CD4-positive, alpha-beta T cell (primary cell): ENCODE data around the gene PPP1R12B. TPM values are rescaled to one million over a fixed set of nuclear protein-coding genes. Genes with fewer than 3 reads are reported as not detected.
"Not testable (repeated sequence)": the region's sequence is repeated elsewhere in the genome, so short reads cannot be mapped to it uniquely, and the experiment has no call there.

Experiments used
- ATAC-seq: fragments of 200-7000 bp; cut with Tn5 transposase; one replicate; pipeline ENCODE4 v1.10.0; 2022; ENCODE audit warnings: mild to moderate bottlenecking; ENCODE audit not compliant: poor library complexity
- CTCF ChIA-PET: fragments of 350-600 bp; sonication (Branson Sonifier 250); formaldehyde crosslinking; loops from one replicate; lab custom pipeline; 2021; ENCODE audit warnings: antibody characterized with exemption, inconsistent platforms; lab: Charles Lee
- POLR2A ChIA-PET: fragments of 350-600 bp; sonication (Branson Sonifier 250); formaldehyde crosslinking; loops from one replicate; lab custom pipeline; 2021; ENCODE audit warnings: antibody characterized with exemption, inconsistent platforms; lab: Charles Lee
- DNase-seq, 14 experiments: peaks; one replicate each; pipeline ENCODE4 v3.0.0-alpha.2; 2013 to 2020; ENCODE audit warnings: mixed read lengths in 2 of 14
- H3K27ac ChIP-seq, 2 donors: one replicate each; pipeline versions ENCODE4 v1.5.1 to v1.7.0; 2013; ENCODE audit warnings: low read length in 2 of 2, low read depth in 1 of 2, mild to moderate bottlenecking in 1 of 2
- H3K27me3 ChIP-seq, 2 experiments: 1 replicate in 1 of 2; 2 replicates in 1 of 2; pipeline versions ENCODE4 v1.6.1 to v1.7.0; 2013; ENCODE audit warnings: low read length in 2 of 2, control low read depth in 1 of 2, mild to moderate bottlenecking in 1 of 2, moderate library complexity in 1 of 2; ENCODE audit not compliant: insufficient read depth in 2 of 2, control insufficient read depth in 1 of 2
- H3K36me3 ChIP-seq: one replicate; pipeline ENCODE4 v1.6.1; 2013; ENCODE audit warnings: low read length, control low read depth; ENCODE audit not compliant: insufficient read depth
- H3K4me1 ChIP-seq: one replicate; pipeline ENCODE4 v1.6.1; 2013; ENCODE audit warnings: low read length, control low read depth; ENCODE audit not compliant: insufficient read depth
- H3K4me3 ChIP-seq: one replicate; pipeline ENCODE4 v1.5.1; 2013; ENCODE audit warnings: mild to moderate bottlenecking, low read length, moderate library complexity
- H3K9me3 ChIP-seq, 2 experiments: 1 replicate in 1 of 2; 2 replicates in 1 of 2; pipeline versions ENCODE4 v1.6.1 to v1.7.0; 2013; ENCODE audit warnings: low read length in 2 of 2, mild to moderate bottlenecking in 2 of 2, control low read depth in 1 of 2, moderate library complexity in 1 of 2; ENCODE audit not compliant: control insufficient read depth in 1 of 2, insufficient read depth in 1 of 2
- H3K27ac Mint-ChIP-seq: one replicate; pipeline ENCODE4 v1.8.0; 2020; ENCODE audit warnings: mixed read lengths
- H3K27me3 Mint-ChIP-seq: one replicate; pipeline ENCODE4 v1.8.0; 2021; ENCODE audit warnings: mixed read lengths
- H3K36me3 Mint-ChIP-seq: one replicate; pipeline ENCODE4 v1.8.0; 2021; ENCODE audit warnings: low read depth, mixed read lengths
- H3K4me1 Mint-ChIP-seq: one replicate; pipeline ENCODE4 v1.8.0; 2021; ENCODE audit warnings: low read depth, mixed read lengths
- H3K4me3 Mint-ChIP-seq: one replicate; pipeline ENCODE4 v1.8.0; 2020; ENCODE audit warnings: mild to moderate bottlenecking, mixed read lengths
- H3K9me3 Mint-ChIP-seq: one replicate; pipeline ENCODE4 v1.8.0; 2020; ENCODE audit warnings: mixed read lengths
- intact Hi-C, 2 experiments: fragments of 100-400 bp; cut with DNase I in 1 of 2; cut with micrococcal nuclease in 1 of 2; formaldehyde crosslinking; loops; one replicate each; pipeline versions ENCODE4 v1.15.1 to v1.9.0; 2023 to 2025; cut with DNase I, micrococcal nuclease
- total RNA-seq, 174 experiments: library from RNA in 2 of 174; stranded (reverse) in 2 of 174; gene quantifications; one replicate each; pipeline ENCODE4 v1.2.3 and lab custom pipeline; 2021 to 2026
- TF ChIP-seq, protein P1 (sequence below): fragments of 200-600 bp; IDR thresholded peaks from one replicate; pipeline ENCODE4 v1.8.0; 2022; ENCODE audit warnings: antibody characterized with exemption, mild to moderate bottlenecking

The PPP1R12B gene
- total RNA-seq, 2 experiments from 2014 or later = 15.0 to 15.3 TPM

DNA sequence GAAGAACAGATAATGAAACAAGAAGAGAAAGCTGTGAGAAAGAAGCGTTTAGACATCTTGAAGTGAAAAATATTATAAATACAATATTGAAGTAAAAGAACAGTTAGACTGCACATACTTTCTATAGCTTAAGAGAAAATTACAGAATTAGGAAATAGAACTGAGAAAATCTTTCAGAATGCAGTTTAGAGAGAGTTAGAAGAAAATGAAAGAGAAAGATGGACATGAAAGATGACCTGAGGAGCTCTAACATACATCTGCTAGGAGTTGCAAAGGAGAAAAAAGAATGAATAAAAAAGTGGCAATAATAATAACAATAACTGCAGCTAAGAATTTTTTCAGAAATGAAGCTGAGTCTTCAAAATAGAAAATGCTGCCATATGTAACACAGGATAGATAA, 173.0 kb downstream of the PPP1R12B start:
- DNase-seq, H3K27me3 Mint-ChIP-seq, ATAC-seq, POLR2A ChIA-PET, H3K9me3 Mint-ChIP-seq, H3K36me3 ChIP-seq, H3K4me3 Mint-ChIP-seq, intact Hi-C loops, H3K4me3 ChIP-seq, H3K27ac Mint-ChIP-seq, H3K9me3 ChIP-seq, CTCF ChIA-PET, H3K4me1 Mint-ChIP-seq, H3K4me1 ChIP-seq, H3K27ac ChIP-seq, H3K27me3 ChIP-seq: not testable (repeated sequence)
- H3K36me3 Mint-ChIP-seq = peaks cover 18% of the 10 kb centered on the region

DNA sequence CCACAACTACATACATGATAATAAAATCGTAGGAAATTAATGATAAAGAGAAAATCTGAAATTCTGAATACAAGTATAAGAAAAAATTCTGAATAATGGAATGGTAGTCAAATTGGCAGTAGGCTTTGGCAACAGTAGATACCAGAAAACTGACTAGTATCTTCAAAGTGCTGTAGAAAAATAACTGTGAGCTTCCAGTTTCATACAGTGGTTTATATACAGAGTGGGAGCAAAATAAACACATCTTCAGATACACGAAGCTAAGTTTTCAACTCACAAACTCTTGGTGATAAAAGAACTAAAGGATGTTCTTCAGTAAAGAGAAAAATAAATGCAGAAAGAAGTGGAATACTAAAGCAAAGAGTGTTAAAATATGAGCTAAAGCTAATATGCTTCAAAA, 173.4 kb downstream of the PPP1R12B start:
- no peaks in the 10 kb centered on the region for H3K9me3 Mint-ChIP-seq
- no peaks in the 10 kb centered on the region for H3K9me3 ChIP-seq
- H3K36me3 ChIP-seq = no peaks in the 10 kb centered on the region
- no peak overlapping the region for H3K27ac Mint-ChIP-seq
- H3K4me3 Mint-ChIP-seq = no peak overlapping the region
- H3K4me1 ChIP-seq = no peaks in the 10 kb centered on the region
- POLR2A ChIA-PET = no interaction called here
- H3K4me1 Mint-ChIP-seq = no peaks in the 10 kb centered on the region
- H3K36me3 Mint-ChIP-seq = peaks cover 18% of the 10 kb centered on the region
- no peaks in the 10 kb centered on the region for H3K27me3 ChIP-seq
- no peak for ATAC-seq
- TF ChIP-seq, protein P1, sequence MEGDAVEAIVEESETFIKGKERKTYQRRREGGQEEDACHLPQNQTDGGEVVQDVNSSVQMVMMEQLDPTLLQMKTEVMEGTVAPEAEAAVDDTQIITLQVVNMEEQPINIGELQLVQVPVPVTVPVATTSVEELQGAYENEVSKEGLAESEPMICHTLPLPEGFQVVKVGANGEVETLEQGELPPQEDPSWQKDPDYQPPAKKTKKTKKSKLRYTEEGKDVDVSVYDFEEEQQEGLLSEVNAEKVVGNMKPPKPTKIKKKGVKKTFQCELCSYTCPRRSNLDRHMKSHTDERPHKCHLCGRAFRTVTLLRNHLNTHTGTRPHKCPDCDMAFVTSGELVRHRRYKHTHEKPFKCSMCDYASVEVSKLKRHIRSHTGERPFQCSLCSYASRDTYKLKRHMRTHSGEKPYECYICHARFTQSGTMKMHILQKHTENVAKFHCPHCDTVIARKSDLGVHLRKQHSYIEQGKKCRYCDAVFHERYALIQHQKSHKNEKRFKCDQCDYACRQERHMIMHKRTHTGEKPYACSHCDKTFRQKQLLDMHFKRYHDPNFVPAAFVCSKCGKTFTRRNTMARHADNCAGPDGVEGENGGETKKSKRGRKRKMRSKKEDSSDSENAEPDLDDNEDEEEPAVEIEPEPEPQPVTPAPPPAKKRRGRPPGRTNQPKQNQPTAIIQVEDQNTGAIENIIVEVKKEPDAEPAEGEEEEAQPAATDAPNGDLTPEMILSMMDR = no peak
- no peak for DNase-seq
- CTCF ChIA-PET = no interaction called here
- no peaks in the 10 kb centered on the region for H3K27me3 Mint-ChIP-seq
- intact Hi-C loops = no loop called here
- H3K27ac ChIP-seq = no peak overlapping the region
- H3K4me3 ChIP-seq = no peak overlapping the region

DNA sequence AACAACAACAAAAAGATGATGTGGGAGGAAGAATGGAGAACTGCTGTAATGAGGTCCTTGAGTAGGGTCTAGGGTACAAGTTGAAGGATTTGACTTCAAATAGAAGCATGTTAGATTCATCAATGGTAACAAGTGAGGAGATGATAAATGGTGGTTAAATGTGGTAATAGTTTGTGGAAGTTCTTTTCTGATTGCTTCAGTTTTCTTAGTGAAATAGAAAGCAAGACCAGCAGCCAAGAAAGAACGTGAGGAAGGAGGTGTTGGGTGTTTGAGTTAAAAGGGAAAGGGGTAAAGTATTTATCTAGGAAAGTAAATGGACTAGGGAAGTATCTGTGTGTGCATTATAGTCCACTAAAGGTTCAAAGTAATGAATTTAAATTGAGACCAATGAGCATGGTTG, 177.6 kb downstream of the PPP1R12B start:
- H3K4me3 ChIP-seq, H3K9me3 ChIP-seq, H3K27me3 Mint-ChIP-seq, H3K9me3 Mint-ChIP-seq, H3K36me3 Mint-ChIP-seq, ATAC-seq, POLR2A ChIA-PET, H3K27ac ChIP-seq, H3K27me3 ChIP-seq, H3K4me3 Mint-ChIP-seq, H3K27ac Mint-ChIP-seq, H3K4me1 ChIP-seq, DNase-seq, H3K36me3 ChIP-seq, H3K4me1 Mint-ChIP-seq, intact Hi-C loops: not testable (repeated sequence)
- CTCF ChIA-PET = interaction anchor here (0.6 kb wide), 1 partner anchor 51 kb away, joined by 3 read pairs; no protein-coding TSS in a partner anchor

DNA sequence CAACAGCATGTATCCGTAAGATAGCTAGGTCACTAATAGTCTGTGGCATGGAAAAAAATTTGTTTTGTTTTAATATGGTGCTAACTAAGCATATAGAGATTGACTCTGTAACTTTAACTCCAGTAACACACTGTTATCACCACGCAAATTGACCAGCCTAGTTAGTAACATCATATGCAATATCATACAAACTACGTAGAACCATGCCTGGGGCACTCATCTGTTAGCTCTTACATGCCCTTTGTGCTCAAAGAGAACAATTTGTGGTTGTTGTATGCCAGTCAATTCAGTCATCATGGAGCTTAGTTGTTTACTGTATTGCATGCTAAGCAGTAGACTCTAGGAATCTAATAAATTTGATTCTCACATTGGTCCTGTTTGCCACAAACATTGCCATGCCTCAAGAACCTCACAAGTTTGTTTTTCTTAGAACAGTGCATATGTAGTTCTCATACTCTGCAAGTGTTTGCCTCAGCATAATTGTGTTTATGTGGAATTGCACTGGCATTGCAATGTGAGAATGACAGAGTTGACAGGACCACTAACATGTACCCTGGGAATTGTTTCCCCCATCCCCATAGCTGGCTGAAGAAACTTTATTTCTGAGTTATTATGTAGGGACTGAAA, 179.7 kb downstream of the PPP1R12B start:
- H3K4me3 ChIP-seq, H3K36me3 Mint-ChIP-seq, H3K27ac Mint-ChIP-seq, DNase-seq, ATAC-seq, H3K27me3 ChIP-seq, CTCF ChIA-PET, intact Hi-C loops, H3K9me3 Mint-ChIP-seq, H3K4me3 Mint-ChIP-seq, H3K9me3 ChIP-seq, H3K4me1 ChIP-seq, H3K36me3 ChIP-seq, H3K27me3 Mint-ChIP-seq, H3K27ac ChIP-seq, H3K4me1 Mint-ChIP-seq, POLR2A ChIA-PET: not testable (repeated sequence)

DNA sequence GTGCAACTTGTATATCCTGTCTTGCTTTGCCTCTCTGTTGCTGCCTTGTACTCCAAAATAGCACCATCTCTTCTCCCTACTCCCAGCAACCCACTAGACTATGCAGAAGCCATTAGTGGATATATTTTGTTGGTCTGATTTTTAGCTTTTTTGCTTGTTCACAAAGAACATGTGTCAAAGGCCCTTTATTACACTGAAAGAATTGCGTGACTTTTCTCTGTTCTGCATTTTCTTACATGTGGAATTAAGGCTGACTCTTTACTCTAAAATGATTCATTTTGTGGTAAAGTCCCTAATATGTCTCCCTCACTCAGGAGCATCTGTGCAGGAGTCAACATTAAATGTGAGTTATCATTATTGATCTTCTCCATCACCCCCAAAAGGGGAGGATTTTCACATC, 182.2 kb downstream of the PPP1R12B start:
- H3K27ac Mint-ChIP-seq, H3K4me1 Mint-ChIP-seq, H3K27ac ChIP-seq, H3K4me3 ChIP-seq, H3K36me3 ChIP-seq, H3K9me3 ChIP-seq, H3K36me3 Mint-ChIP-seq, ATAC-seq, H3K9me3 Mint-ChIP-seq, POLR2A ChIA-PET, CTCF ChIA-PET, H3K4me1 ChIP-seq, H3K4me3 Mint-ChIP-seq, intact Hi-C loops, H3K27me3 Mint-ChIP-seq, H3K27me3 ChIP-seq: not testable (repeated sequence)
- peak in 2 of 14 experiments; percentile 9 to 17 for DNase-seq
